B cell (primary cell): ENCODE measurements around the gene MAPKAP1. TPM values are rescaled to one million over a fixed set of nuclear protein-coding genes. Genes with fewer than 3 reads are reported as not detected.

ENCODE experiments used
- ATAC-seq: fragments of 200-7000 bp; cut with Tn5 transposase; one replicate; pipeline ENCODE4 v1.10.0; 2021; ENCODE audit warnings: low read depth, mild to moderate bottlenecking, moderate number of reproducible peaks, moderate library complexity
- CTCF ChIA-PET: fragments of 350-600 bp; sonication (Branson Sonifier 250); formaldehyde crosslinking; loops from one replicate; lab custom pipeline; 2021; ENCODE audit warnings: antibody characterized with exemption, inconsistent platforms; lab: Charles Lee
- POLR2A ChIA-PET: fragments of 350-600 bp; sonication (Branson Sonifier 250); formaldehyde crosslinking; loops from one replicate; lab custom pipeline; 2021; ENCODE audit warnings: antibody characterized with exemption; lab: Charles Lee
- DNase-seq: peaks from one replicate; pipeline ENCODE4 v3.0.0; 2013
- H2AFZ ChIP-seq: 2 replicates; pipeline ENCODE4 v1.6.1; 2012; ENCODE audit warnings: mild to moderate bottlenecking, low read depth, low read length; ENCODE audit not compliant: insufficient read depth, poor library complexity, severe bottlenecking
- H3K27ac ChIP-seq, 2 donors: 1 replicate in 1 of 2; 2 replicates in 1 of 2; pipeline ENCODE4 v1.5.1; 2012 to 2013; ENCODE audit warnings: low read length in 2 of 2, mild to moderate bottlenecking in 2 of 2, moderate library complexity in 1 of 2
- H3K27me3 ChIP-seq, 4 experiments: fragments of 200-600 bp in 1 of 4; sonication (generic) in 1 of 4; replicated peaks in 1 of 4; 1 replicate in 2 of 4; 2 replicates in 2 of 4; pipeline versions ENCODE4 v1.6.1 to v1.7.0; 2013 to 2016; ENCODE audit warnings: low read length in 3 of 4, mild to moderate bottlenecking in 2 of 4, mixed read lengths in 1 of 4, moderate library complexity in 1 of 4; ENCODE audit not compliant: insufficient read depth in 4 of 4, control insufficient read depth in 3 of 4; ENCODE audit errors: control extremely low read depth in 1 of 4
- H3K36me3 ChIP-seq, 2 experiments: replicated peaks in 1 of 2; 1 replicate in 1 of 2; 2 replicates in 1 of 2; pipeline versions ENCODE4 v1.6.1 to v1.7.1; 2013; ENCODE audit warnings: low read length in 1 of 2; ENCODE audit not compliant: insufficient read depth in 2 of 2, control insufficient read depth in 1 of 2; ENCODE audit errors: control extremely low read depth in 1 of 2, extremely low read depth in 1 of 2
- H3K4me1 ChIP-seq, 2 donors: fragments of 200-600 bp in 1 of 2; sonication (generic) in 1 of 2; 1 replicate in 1 of 2; 2 replicates in 1 of 2; pipeline versions ENCODE4 v1.5.1 to v1.6.1; 2013 to 2017; ENCODE audit warnings: low read length in 2 of 2; ENCODE audit not compliant: control insufficient read depth in 2 of 2, insufficient read depth in 2 of 2
- H3K4me2 ChIP-seq: replicated peaks from 2 replicates; pipeline ENCODE3; 2012; ENCODE audit warnings: mild to moderate bottlenecking, low read depth, low read length; ENCODE audit not compliant: poor library complexity, severe bottlenecking
- H3K4me3 ChIP-seq, 5 experiments: fragments of 200-600 bp in 1 of 5; sonication (generic) in 1 of 5; 1 replicate in 3 of 5; 2 replicates in 2 of 5; pipeline versions ENCODE4 v1.5.1 to v1.7.0; 2011 to 2016; ENCODE audit warnings: low read length in 4 of 5, mild to moderate bottlenecking in 4 of 5, low read depth in 2 of 5, control low read depth in 1 of 5, moderate library complexity in 1 of 5; ENCODE audit not compliant: insufficient read depth in 1 of 5; ENCODE audit errors: control extremely low read depth in 1 of 5, extremely low read depth in 1 of 5
- H3K79me2 ChIP-seq: fragments of 200-600 bp; sonication (generic); one replicate; pipeline ENCODE4 v1.6.0; 2016; ENCODE audit warnings: low read length; ENCODE audit not compliant: control insufficient read depth, insufficient read depth
- H3K9ac ChIP-seq: fragments of 200-600 bp; sonication (generic); 2 replicates; pipeline ENCODE4 v1.6.1; 2017; ENCODE audit warnings: mild to moderate bottlenecking, low read length, moderate library complexity
- H3K9me3 ChIP-seq, 3 donors: one replicate each; pipeline versions ENCODE4 v1.6.1 to v1.7.1; 2013; ENCODE audit warnings: low read length in 2 of 3; ENCODE audit not compliant: control insufficient read depth in 2 of 3, insufficient read depth in 1 of 3; ENCODE audit errors: control extremely low read depth in 1 of 3
- H4K20me1 ChIP-seq: 2 replicates; pipeline ENCODE4 v1.6.0; 2012; ENCODE audit warnings: mild to moderate bottlenecking, low read length; ENCODE audit not compliant: insufficient read depth, control insufficient read depth, poor library complexity, severe bottlenecking
- H3K27ac Mint-ChIP-seq: one replicate; pipeline ENCODE4 v1.8.0; 2021; ENCODE audit warnings: mixed read lengths
- H3K27me3 Mint-ChIP-seq: one replicate; pipeline ENCODE4 v1.8.0; 2021; ENCODE audit warnings: mixed read lengths
- H3K4me1 Mint-ChIP-seq: one replicate; pipeline ENCODE4 v1.8.0; 2021; ENCODE audit warnings: mixed read lengths
- H3K4me3 Mint-ChIP-seq: one replicate; pipeline ENCODE4 v1.8.0; 2021; ENCODE audit warnings: mixed read lengths
- H3K9me3 Mint-ChIP-seq: one replicate; pipeline ENCODE4 v1.8.0; 2022; ENCODE audit warnings: mixed read lengths; ENCODE audit not compliant: insufficient read depth
- CTCF ChIP-seq: fragments of 200-600 bp; IDR thresholded peaks from one replicate; pipeline ENCODE4 v1.8.0; 2022; ENCODE audit warnings: antibody characterized with exemption, mild to moderate bottlenecking
- EZH2 ChIP-seq: IDR thresholded peaks from 2 replicates; pipeline ENCODE4 v1.6.1; 2012; ENCODE audit warnings: borderline replicate concordance, low read depth, mild to moderate bottlenecking, moderate library complexity, low read length; ENCODE audit not compliant: insufficient read depth, poor library complexity, severe bottlenecking
- WGBS: methylation state at CpG from one replicate; pipeline ENCODE4 v1.1.5; 2013; ENCODE audit warnings: missing lambda C conversion rate; ENCODE audit not compliant: insufficient coverage; 5-methylcytosine and 5-hydroxymethylcytosine counted together
- intact Hi-C: fragments of 100-400 bp; cut with micrococcal nuclease; formaldehyde crosslinking; loops from one replicate; pipeline ENCODE4 v1.10.0; 2022
- polyA plus RNA-seq: library from polyadenylated mRNA; depleted of rRNA; stranded (reverse); fragments of >200 nt; gene quantifications from 2 replicates; pipeline ENCODE4 v1.2.3, GENCODE V29; 2012
- total RNA-seq, 2 donors: library from RNA; stranded (reverse); fragments of 120-200 nt in 1 of 2; gene quantifications; 1 replicate in 1 of 2; 2 replicates in 1 of 2; pipeline versions ENCODE4 v1.2.3 to v1.2.4, GENCODE V29; 2013 to 2022

MAPKAP1 gene
- total and polyA plus RNA-seq, 2 donors (not counting 1 experiment from before 2014, with no cell fraction given): 51.6 to 62.4 TPM

DNA sequence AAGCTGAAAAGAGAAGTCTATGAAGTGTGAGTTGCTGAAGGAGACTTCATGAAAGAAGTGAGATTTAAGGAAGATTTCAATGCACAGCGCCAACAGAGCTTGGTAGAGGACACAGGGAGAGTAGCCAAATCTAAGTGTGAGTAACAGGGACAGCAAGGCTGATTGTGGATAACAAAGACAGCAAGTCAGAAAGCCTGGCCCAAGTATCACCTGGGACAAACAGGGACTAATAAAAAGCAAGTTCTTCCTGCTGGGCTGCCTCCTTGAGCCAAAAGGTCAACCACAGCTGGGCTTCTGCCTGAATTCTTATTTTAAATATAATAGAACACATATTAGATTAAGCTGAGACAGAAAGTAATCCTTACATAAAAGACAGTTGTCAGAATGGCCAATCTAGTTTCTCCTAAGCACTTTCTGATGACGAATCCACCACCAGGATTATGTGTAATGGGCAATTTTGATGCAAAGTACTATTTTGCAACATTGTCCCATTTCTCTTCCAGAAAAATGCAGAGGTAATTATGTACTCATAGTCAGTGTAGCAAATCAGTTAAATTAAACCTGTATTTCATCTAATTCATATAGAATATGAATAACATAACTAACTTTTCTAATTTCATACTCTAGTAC lies 73.8 kb downstream of the MAPKAP1 start:
- Histone ChIP-seq H2AFZ (no peak overlapping the region), H3K4me3 (peak overlapping the region in 1 of 5 experiments; percentile 23), H3K36me3 (no peaks in the 10 kb centered on the region), H3K27ac (peak overlapping the region; percentile 52 to 66), H3K9ac (peak overlapping the region; percentile 8), H3K4me1 (peaks cover 93 to 95% of the 10 kb centered on the region in 2 donors), H3K9me3 (no peaks in the 10 kb centered on the region), H3K27me3 (no peaks in the 10 kb centered on the region), H3K79me2 (peaks cover 79% of the 10 kb centered on the region), H3K4me2 (peak overlapping the region; percentile 59), H4K20me1 (peaks cover 9% of the 10 kb centered on the region)
- no peak for DNase-seq
- ChIA-PET CTCF (interaction anchor here (0.9 to 2.0 kb wide), 10 partner anchors 12 to 225 kb away, joined by 3 to 18 read pairs (median 6); partner anchors contain the start of gene MAPKAP1), POLR2A (interaction anchor here (1.3 kb wide), 1 partner anchor 74 kb away, joined by 6 read pairs; the partner anchor contains the start of gene MAPKAP1)
- intact Hi-C loops: loop anchor here (2.0 to 5.0 kb wide), 4 partner anchors 74 to 189 kb away; partner anchors contain the start of genes MAPKAP1 and PBX3
- TF ChIP-seq EZH2 (no peak), CTCF (no peak)
- Mint-ChIP-seq H3K27me3 (no peaks in the 10 kb centered on the region), H3K4me3 (peak overlapping the region; percentile 63), H3K4me1 (peaks cover 85% of the 10 kb centered on the region), H3K27ac (peak overlapping the region; percentile 77), H3K9me3 (no peaks in the 10 kb centered on the region)
- WGBS: 6% methylated on average over 1 of the region's 2 CpGs
- no peak for ATAC-seq
